Stimulated activated CD4-positive, alpha-beta T cell treated with anti-CD3 and anti-CD28 coated beads, TNF-alpha, amount 100 ng/mL, for 4 hours (primary cell): ENCODE data around the gene PTGFR.

Experiments
- DNase-seq, 3 experiments: peaks; one replicate each; pipeline ENCODE4 v3.0.0-alpha.2; 2020; ENCODE audit warnings: low read depth in 3 of 3

PTGFR gene

DNA sequence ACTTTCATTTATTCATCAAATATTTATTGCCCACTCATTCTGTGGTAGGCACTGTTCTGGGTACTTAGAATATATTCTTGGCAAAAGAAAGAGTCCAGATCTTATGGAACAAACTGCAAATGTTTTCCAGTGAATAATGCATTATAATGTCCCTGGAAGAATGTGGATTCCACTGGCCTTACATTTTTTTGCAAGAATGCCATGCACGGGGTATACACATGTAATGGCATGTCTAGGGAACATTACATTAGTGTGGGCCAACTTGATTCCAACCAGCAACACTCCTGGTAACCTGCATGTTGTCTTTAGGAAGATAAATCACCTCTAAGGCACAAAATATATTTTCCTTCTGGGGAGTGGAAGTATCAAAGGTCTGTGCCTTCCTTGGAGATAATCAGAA lies 96.4 kb downstream of the PTGFR start:
- no peak for DNase-seq
